HG03469 (cell line): ENCODE data around the gene PGAP1.

Source experiments
- ATAC-seq: cut with Tn5 transposase; IDR thresholded peaks from one replicate; pipeline ENCODE4 v1.9.1; 2021; ENCODE audit warnings: mild to moderate bottlenecking, moderate library complexity, moderate number of reproducible peaks; ENCODE audit not compliant: unreplicated experiment

PGAP1 gene

GRCh38 chr2:196808083-196808665 lies 118.3 kb downstream of the PGAP1 start:
- ATAC-seq, result no peak

GRCh38 chr2:196804381-196804780 lies 122.1 kb downstream of the PGAP1 start:
- no peak for ATAC-seq

GRCh38 chr2:196802401-196802800 lies 124.1 kb downstream of the PGAP1 start:
- ATAC-seq, result no peak

GRCh38 chr2:196801674-196802261 lies 124.7 kb downstream of the PGAP1 start:
- no peak for ATAC-seq

- ATAC-seq, result no peak
These were observed 127.5 kb downstream of the PGAP1 start for GRCh38 chr2:196798980-196799379.

- ATAC-seq, result no peak
These were observed 133.6 kb downstream of the PGAP1 start for GRCh38 chr2:196792865-196793264.

GRCh38 chr2:196783431-196784094 lies 142.9 kb downstream of the PGAP1 start:
- no peak for ATAC-seq
